Measurements from ENCODE around the gene CCDC146. TPM values are rescaled to one million over a fixed set of nuclear protein-coding genes. Genes with fewer than 3 reads are reported as not detected.

The CCDC146 gene
- total and polyA plus RNA-seq, 2 of the 13 experiments (the other 11 are each of a cell fraction or from before 2014, with no cell fraction given), result 2.4 to 4.1 TPM

Other genes starting within 250 kb of the CCDC146 start
- not detected in 2 replicates for gene SPDYE17, start 90.3 kb upstream of the CCDC146 start, total RNA-seq (2016; rRNA removed; fragmentation: Illumina TruSeq; extraction: Trizol)
- gene SPDYE17, start 90.3 kb upstream of the CCDC146 start, polyA plus RNA-seq (2011; rRNA removed), result not detected in 2 replicates
- 0.29 TPM in 1 of 2 replicates, not detected in the other for gene SPDYE18, start 60.1 kb upstream of the CCDC146 start, total RNA-seq (2016; rRNA removed; fragmentation: Illumina TruSeq; extraction: Trizol)
- gene SPDYE18, start 60.1 kb upstream of the CCDC146 start, polyA plus RNA-seq (2011; rRNA removed), result not detected in 2 replicates
- gene FGL2, start 77.2 kb downstream of the CCDC146 start, total RNA-seq (2016; rRNA removed; fragmentation: Illumina TruSeq; extraction: Trizol), result 0.08 and 0.15 TPM in 2 replicates
- 0.04 and 0.08 TPM in 2 replicates for gene FGL2, start 77.2 kb downstream of the CCDC146 start, polyA plus RNA-seq (2011; rRNA removed)